22Rv1 (cell line): ENCODE measurements around the gene ACYP2.

Experiments used
- H3K27ac ChIP-seq: fragments of 450-650 bp; 2 replicates; pipeline ENCODE4 v1.5.1; 2017
- ZFX ChIP-seq: fragments of 450-650 bp; IDR thresholded peaks from 2 replicates; pipeline ENCODE4 v1.6.1; 2017; ENCODE audit warnings: antibody characterized with exemption, borderline replicate concordance
- TF ChIP-seq, protein P1 (sequence below): fragments of 450-650 bp; IDR thresholded peaks from 2 replicates; pipeline ENCODE4 v1.5.1; 2017; ENCODE audit warnings: mild to moderate bottlenecking

Gene ACYP2

GRCh38 chr2:54348646-54349045, 233.2 kb downstream of the ACYP2 start:
- no peak for TF ChIP-seq ZFX
- TF ChIP-seq, protein P1, sequence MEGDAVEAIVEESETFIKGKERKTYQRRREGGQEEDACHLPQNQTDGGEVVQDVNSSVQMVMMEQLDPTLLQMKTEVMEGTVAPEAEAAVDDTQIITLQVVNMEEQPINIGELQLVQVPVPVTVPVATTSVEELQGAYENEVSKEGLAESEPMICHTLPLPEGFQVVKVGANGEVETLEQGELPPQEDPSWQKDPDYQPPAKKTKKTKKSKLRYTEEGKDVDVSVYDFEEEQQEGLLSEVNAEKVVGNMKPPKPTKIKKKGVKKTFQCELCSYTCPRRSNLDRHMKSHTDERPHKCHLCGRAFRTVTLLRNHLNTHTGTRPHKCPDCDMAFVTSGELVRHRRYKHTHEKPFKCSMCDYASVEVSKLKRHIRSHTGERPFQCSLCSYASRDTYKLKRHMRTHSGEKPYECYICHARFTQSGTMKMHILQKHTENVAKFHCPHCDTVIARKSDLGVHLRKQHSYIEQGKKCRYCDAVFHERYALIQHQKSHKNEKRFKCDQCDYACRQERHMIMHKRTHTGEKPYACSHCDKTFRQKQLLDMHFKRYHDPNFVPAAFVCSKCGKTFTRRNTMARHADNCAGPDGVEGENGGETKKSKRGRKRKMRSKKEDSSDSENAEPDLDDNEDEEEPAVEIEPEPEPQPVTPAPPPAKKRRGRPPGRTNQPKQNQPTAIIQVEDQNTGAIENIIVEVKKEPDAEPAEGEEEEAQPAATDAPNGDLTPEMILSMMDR: no peak
- no peak overlapping the region for H3K27ac ChIP-seq

DNA sequence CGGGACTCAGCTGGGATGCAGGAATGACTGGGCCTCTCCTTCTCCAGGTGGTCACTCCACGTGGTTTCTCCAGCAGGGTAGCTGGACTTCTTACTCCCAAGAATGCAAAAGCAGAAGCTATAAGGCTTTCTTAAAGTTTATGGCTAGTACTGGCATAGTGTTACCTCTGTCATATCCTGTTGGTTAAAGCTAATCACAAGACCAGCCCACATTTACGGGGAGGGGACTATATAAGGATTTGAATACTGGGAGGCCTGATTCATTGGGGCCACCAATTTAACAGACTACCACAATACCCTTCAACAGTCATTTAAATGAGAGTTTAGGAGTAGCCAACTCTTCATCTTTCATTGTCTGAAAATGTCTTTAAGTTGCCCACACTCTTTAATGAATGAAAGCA, 235.0 kb downstream of the ACYP2 start:
- TF ChIP-seq ZFX: no peak
- TF ChIP-seq, protein P1: no peak
- no peak overlapping the region for H3K27ac ChIP-seq

GRCh38 chr2:54353216-54353615, 237.8 kb downstream of the ACYP2 start:
- no peak overlapping the region for H3K27ac ChIP-seq
- TF ChIP-seq, protein P1: no peak
- no peak for TF ChIP-seq ZFX
